ENCODE measurements around the gene PRKCA.
"Not testable (repeated sequence)": the region's sequence is repeated elsewhere in the genome, so short reads cannot be mapped to it uniquely, and the experiment has no call there.

PRKCA gene

DNA sequence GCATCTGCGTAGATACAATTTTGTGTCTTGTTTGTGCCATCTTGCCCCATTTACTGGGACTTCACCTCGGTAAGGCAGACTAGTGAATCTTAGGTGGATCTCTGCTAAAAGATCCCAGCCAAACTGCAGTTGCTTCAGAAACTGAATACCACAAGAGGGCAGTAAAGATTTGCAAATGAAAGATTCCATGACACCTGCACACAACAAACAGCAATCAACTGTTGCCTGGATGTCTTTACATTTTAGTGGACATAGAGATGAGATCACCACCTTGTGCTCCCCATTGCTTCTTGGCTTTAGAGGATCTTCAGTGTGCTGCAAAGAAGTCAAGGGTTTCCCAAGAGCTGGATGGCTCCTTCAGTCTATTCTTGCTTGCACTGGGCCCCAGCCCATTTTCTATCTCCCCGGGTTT is 413.3 kb downstream of the PRKCA start:
- DNase-seq (ENCODE audit: low spot score), result peak; percentile 85

DNA sequence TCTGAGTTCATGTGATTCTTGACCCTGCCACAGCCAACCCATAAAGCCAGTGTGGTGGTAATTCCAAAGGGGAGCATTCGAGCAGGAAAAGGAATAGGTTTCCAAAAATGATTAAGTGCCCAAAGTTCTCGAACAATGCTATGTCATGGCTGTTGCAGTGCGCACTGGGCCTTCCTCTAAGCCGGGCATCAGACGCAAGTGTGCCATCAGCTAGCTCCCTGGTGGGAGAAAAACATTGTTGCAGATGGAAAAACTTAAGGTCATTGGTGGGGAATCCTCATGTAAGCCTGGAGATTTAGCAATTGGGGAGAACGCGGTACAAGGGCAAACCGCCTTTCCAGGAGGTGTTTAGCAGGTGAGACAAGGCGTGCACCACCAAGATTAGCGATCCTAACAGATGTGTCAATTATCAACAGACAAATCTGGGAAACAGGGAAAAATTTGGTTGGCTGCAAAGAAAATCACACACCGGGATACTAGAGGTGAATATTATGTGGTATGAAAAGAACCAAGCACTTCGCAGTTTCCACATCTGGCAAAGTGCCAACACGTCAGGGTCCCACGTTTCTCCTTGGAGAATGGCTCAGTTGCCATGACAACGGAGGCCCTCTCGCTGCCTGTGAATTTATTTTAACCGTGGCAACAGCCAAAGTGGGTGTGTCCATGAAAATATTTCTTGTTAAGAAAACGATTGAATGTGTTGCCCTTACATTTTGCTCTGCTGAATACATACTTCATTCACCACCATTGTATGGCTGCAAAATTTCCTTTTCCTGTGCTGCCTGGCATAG is 414.0 kb downstream of the PRKCA start:
- DNase-seq (ENCODE audit: low spot score), result no peak

DNA sequence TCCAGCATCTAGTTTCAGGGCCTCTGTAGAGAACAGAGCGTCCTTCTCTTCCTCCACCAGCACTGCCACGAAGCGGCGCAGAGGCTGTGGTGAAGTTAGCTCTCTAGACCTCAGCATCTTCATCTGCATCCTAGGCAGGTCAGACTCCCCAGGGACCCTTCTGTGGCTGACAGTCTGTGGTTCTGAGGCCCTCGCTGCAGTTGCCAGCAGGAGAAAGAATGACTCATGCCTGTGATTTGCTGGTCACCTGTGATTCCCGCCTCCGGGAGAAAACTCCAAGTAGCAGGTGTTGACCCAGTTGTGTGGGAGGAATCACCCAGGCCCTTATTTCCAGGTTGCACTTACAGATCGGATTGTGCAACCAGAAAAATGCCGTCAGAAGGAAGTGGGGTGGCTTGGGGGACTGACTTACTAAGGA is 415.2 kb downstream of the PRKCA start:
- no peak for DNase-seq (ENCODE audit: low spot score)

DNA sequence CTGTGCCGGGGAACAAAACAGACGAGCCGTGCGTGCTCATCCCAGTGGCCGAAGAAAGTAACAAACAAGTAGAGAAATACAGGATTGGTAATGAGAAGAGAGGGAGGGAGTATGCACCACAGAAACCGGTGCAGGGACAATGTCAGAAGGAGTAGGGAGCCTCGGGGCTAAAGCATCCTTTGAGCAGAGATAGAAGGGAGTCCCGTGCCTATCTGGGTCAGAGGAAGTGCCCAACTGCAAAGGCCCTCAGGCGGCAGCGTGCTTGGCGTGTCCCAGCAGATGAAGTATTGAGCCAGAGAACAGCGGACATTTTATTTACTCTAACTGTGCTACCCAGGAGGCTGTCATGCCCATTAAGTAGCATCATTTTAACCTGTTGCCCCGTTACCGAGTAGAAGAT is 417.6 kb downstream of the PRKCA start:
- no peak for DNase-seq (ENCODE audit: low spot score)

DNA sequence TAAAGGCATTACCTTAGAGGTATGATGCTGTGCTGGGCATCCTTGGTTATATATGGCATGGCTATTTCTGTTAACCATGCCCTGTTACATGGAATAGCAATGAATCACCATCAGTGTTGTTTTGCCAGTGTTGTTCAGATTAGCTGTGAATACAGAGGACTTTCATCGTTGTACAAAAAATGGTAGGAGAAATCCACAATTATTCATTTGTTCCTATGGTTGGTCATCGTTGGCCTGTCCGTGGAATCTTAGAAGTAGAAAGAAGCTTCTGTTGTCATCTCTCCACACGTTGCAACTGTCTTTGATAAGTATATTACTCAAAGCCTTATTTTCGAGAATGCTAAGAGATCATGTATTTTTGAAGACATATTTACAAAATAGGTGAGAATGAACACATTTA is 418.2 kb downstream of the PRKCA start:
- no peak for DNase-seq (ENCODE audit: low spot score)

DNA sequence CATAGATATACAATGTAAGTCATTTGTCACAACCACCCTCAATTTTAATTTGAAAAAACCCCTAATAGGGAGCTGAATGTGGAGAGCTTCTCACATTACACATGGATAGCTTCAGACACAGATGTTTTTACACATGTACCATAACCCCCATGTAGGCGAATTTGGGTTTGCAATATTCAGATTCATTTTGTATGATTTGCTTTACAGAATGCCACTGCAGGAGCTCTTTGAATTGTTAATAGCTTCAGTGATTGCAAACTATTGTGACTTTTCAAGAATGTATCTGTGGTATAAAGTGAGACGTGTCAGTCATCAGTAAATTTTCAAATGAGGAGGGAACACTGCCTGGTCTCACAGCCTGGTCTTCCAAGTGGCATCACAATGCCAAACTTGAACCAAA is 419.9 kb downstream of the PRKCA start:
- DNase-seq (ENCODE audit: low spot score), result no peak

DNA sequence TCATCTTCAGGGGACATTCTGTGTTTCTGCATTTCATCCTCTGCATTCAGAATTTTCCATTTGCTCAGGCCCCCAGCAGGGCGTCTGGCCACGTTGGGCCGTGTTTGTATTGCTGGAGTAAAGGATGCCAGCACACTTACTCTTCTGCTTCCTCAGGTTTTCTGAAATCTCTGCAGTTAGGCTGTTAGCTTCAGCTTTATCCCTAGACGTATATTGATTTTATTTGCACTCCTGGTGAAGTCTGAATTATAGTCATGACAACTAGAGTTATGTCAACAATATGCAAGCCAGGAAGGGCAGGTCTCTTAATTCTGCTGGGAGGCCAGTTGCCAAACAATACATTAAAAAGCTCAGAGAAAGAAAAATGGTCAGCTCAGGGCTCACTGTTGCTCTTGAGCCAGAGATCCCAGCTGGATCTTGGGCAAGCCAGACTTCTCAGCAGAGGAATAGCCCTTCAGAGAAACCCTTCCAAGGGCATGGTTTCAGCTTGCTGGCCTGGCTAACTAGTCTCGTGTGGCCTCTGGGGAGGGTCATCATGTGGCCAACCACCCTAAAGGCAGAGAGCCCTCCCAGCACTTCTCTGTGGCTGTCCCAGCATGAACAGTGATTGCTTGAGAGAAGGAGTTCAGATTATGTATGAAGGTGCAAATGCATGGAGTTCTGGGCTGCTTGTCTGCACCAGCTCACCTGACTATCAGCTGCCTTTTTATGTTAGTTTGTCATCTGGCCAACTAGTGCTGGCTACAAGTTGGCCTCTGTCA is 422.3 kb downstream of the PRKCA start:
- DNase-seq (ENCODE audit: low spot score), result no peak

DNA sequence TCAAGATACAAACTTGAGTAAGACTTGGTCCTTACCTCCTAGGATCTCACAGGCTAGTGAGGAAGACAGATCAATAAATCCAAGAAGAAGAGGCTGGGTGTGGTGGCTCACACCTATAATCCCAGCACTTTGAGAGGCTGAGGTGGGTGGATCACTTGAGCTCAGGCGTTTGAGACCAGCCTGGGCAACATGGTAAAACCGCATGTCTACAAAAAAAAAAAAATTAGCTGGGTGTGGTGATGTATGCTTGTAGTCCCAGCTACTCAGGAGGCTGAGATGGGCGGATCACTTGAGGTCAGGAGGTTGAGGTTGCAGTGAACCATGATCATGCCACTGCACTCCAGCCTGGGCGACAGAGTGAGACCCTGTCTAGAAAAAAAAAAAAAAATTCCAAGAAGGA is 423.0 kb downstream of the PRKCA start:
- DNase-seq (ENCODE audit: low spot score), result not testable (repeated sequence)

DNA sequence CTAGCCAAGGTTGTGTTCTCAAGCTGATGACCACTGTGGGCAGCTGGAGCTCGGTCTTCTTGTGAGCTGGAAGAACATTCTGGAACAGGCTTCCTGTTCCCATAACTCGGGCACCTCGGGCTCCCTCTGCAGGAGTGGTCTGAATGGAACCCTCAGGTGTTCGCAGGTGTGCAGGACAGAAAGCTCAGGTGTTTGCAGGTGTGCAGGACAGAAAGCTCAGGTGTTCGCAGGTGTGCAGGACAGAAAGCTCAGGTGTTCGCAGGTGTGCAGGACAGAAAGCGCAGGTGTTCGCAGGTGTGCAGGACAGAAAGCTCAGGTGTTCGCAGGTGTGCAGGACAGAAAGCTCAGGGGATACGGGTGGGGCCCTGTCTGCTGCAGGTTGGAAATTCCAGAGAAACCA is 423.5 kb downstream of the PRKCA start:
- DNase-seq (ENCODE audit: low spot score), result no peak

DNA sequence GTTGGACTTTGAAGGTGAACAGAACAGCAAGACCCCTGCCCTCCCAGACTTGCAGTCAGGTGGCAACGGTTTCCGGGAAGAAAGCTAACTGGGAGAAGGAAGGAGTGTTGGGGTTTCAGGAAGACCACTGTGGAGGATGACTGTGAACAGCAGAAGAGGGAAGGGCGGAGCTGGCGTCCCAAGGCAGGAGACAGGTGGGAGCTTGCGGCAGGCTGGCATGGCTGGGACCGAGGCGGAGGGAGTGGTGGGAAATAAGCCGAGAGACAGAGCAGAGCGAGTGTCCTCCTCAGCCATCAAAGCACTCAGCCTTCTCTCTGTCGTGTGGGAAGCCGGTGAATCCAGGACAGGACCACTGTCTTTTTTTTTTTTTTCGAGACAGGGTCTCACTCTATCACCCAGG is 424.0 kb downstream of the PRKCA start:
- no peak for DNase-seq (ENCODE audit: low spot score)

DNA sequence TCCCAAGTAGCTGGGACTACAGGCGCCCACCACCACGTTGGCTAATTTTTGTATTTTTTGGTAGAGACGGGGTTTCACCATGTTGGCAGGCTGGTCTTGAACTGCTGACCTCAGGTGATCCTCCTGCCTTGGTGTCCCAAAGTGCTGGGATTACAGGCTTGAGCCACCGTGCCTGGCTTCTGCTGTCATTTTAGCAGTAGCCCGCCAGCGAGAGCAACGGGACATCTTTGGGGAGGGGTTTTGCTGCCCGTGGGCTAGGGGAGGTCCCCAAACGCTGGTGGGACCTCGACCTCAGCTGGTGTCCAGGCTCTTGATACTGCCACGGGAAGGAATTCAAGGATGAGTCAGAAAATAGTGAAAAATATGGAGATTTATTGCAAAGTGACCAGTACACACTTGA is 424.4 kb downstream of the PRKCA start:
- DNase-seq (ENCODE audit: low spot score), result no peak

DNA sequence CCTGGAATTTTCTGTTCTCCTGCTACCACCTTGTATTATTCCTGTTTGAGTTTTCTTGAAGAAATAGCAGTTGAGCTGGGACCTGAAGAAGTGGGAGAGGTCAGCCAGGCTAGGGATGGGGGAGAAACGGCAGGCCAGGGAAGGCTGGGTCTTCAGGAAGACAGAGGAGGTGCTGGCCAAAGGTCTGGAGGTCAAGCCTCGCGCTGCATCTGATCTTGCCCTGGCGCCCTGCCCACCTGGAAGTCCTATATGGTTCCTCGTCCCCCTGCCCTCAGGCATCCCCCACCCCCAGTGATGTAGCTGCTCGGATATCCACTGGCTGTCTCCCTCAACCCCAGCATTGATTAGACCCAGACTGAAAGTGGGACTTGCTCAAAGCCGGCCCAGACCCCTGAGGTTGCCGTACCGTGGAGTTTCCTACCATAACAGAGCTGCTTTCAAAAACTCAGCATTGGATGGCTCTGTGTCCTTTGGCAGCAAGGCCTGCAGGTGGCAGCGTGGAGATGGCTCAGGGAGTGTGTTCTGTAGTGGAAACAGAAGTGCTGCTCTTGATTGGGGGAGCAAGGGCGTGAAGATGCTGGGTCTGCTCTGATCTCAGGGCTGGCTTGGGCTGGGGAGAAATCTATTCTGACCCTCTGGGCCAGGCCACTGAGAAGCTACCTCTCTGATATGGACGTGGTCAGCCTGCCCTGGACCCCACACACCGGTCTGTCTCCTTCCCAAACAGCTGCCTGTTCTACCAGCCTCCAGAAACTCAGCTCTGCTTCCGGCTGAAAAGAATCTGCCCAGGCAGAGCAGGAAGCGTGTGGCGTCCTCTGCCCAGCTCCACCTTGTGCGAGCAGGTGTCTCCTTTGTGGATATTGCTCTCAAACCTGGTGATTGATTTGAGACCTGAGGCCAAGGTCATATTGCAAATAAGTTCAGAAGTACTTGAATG is 425.5 kb downstream of the PRKCA start:
- DNase-seq (ENCODE audit: low spot score), result peak; percentile 84

DNA sequence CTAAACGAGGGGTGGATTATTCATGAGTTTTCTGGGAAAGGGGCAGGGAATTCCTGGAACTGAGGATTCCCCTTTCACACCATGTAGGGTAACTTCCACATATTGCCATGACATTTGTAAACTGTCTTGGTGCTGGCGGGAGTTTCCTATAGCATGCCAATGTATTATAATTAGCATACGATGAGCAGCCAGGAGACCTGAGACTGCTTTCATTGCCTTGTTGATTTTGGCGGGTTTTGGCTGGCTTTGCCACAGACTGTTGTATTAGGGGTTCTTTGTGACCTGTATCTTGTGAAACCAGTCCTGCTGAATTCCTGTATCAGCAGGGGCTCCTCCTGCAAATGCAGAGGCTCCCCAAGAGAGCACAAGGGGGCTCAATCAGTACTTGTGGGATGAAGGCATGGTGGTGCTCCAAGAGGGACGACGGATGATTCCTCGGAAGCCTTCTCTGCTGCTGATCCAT is 428.1 kb downstream of the PRKCA start:
- no peak for DNase-seq (ENCODE audit: low spot score)

DNA sequence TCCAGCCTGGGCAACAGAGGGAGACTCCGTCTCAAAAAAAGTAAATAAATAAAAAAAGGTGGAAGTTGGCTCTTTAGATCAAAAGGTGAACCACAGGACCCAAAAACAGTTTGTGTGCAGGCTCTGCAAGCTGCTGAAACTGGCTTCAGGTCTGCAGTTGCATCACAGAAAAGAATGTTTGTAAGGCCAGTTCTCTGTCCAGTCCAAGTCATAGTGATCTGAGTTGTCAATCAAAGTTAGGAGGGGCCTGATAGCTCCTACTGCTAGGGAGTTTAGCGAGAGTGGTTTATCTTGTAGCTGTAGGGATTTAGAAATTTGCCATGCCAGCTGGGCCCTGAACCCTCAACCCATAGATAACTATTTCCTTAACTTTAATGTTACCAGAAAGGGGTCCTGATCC is 431.3 kb downstream of the PRKCA start:
- no peak for DNase-seq (ENCODE audit: low spot score)

DNA sequence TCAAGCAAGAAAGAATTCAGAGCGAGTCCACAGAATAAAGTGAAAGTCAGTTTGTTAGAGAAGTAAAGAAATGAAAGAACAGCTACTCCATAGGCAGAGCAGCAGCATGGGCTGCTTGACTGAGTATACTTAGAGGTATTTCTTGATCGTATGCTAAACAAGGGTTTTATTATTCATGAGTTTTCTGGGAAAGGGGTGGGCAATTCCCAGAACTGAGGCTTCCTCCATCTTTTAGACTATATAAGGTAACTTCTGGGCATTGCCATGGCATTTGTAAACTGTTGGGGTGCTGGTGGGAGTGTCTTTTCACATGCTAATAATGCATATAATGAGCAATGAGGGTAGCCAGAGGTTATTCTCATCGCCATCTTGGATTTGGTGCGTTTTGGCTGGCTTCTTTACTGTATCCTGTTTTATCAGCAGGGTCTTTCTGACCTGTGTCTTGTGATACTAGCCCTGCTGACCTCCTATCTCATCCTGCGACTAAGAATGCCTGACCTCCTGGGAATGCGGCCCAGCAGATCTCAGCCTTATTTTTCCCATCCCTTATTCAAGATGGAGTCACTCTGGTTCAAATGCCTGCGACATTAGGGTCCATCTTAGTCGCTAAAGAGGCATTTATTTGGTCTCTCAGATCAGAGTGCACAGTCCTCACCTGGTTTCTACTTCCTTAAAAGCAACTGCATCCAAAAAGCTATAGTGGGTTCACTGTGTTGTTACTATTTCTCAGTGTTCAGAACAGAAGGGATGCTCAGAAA is 432.0 kb downstream of the PRKCA start:
- no peak for DNase-seq (ENCODE audit: low spot score)

DNA sequence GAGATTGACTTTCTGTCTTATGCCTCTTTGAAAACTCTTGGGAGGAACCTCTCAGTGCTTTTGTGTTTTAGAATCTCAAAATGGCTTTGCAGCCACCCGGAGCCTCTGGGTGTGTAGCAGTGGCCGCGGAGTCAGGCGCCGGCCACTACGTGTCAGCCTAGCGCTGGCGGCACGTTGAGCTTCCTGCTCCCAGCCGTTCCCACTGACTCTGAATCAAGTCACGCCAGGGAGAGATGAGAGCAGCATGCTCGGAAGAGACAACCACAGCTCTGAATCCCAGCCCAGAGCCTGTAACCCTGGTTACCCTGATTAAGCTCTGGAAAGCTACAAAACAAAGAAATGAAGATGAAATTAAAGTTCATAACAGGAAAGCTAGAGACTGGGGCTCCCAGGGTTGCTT is 435.1 kb downstream of the PRKCA start:
- DNase-seq (ENCODE audit: low spot score), result no peak

DNA sequence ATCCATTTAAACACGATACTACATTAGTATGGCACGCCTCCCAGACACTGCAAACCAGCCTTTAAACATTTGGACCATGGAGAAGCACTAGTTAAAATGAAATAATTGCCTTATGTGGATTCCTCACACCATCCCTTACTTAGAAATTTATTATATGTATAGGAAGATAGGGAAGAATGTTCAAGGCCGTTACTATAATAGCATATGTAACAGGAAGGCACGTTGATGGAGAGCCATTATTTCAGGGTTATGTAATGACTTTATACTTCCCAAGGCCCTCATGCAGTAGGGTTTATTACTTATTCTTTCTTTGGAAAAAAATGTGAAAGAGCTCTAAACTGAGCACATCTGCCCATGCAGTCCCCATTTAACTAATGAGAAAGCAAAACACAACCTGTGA is 435.9 kb downstream of the PRKCA start:
- no peak for DNase-seq (ENCODE audit: low spot score)

DNA sequence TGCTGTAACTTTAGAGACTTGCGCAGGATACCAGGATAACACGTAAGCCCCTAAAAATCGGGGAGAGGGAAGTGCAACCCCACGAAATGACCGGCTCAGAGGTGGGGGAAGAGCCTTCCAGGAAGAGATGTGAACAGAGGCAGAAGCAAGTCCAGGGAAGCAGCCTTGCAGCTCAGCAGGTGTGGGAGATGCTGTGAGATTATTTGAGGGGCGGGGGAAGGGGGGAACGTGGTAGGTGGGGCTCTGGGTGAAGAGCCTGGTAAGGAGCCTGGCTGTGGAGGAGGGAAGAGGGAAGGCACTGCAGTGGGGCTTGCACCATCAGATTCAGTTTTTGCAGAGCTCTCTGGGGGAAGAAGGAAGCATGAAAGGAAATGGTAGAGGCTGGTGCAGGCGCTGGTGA is 437.1 kb downstream of the PRKCA start:
- no peak for DNase-seq (ENCODE audit: low spot score)

DNA sequence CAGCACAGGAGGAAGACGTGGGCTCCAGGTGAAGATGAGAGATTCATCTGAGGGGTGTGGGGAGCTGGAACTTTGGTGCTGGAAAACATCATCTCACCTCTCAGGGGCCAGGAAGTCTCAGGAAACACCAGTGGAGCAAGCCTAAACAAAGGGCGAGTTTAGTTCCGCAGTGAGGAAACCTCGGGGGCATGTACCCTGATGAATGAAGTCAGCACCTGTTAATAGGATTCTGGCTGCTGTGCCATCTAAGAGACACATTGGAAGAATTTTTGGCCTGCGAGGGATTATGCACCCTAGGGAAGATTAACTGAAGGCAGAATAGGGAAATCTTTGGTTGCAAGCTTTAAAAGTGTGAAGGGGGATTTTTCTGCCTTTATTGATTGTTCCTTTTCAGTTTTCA is 437.8 kb downstream of the PRKCA start:
- DNase-seq (ENCODE audit: low spot score), result no peak

DNA sequence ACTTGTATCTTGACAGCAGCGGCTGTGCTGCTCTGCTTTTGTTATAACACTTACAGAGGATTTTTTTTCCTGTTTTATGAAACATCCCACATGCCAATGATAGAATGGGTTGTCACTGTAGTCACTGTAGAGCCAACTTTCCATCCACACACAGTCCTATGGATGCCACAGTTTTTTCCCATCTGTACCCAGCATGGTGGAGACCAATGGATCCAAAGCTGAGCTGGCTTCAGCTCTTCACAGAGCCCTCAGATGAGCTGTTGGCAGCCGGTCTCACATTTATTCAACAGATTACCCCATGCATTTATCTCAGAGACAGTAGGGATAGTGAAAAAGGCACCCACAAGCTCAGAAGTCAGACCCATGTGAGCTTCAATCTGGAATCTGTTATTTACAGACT is 441.1 kb downstream of the PRKCA start:
- no peak for DNase-seq (ENCODE audit: low spot score)

DNA sequence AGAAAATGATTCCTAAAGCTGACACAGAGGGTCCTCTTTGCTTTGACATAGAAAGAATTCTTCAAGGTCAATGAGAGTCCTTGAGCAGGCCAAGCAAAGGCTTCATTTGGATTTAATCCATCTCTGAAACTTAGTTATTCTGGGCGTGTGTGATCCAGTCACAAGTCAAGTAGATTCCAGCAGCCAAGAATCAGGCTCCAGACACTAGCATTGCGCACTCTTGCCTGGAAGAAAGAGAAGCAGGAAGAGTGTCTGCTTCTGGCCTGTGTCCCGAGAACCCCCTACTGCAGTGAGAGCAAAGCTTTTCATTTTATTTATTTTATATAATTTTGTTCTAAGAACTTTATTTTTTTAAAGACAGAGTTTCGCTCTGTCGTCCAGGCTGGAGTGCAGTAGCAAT is 444.3 kb downstream of the PRKCA start:
- no peak for DNase-seq (ENCODE audit: low spot score)

Data from NAMALWA (cell line).